SHP77 treated with DMSO at 0.1 percent for 48 hours (cell line): Measurements from ENCODE around the gene MRPS14.

Experiments used
- DNase-seq: peaks from one replicate; lab custom pipeline; 2025; lab: John Stamatoyannopoulos, UW

MRPS14 gene

DNA sequence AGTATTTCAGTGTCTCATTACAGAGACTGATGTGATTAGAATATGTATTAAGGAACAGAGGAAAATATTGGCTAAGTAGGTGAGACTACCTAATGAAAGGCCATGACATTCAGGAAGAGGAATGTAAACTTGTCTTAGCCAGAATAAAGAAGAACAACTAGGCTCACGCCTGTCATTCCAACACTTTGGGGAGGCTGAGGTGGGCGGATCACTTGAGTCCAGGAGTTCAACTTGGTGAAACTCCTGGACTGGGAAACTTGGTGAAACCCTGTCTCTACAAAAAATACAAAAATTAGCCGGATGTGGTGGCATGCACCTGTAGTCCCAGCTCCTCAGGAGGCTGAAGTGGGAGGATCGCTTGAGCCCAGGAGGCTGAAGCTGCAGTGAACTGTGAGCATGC is 38.3 kb downstream of the MRPS14 start:
- DNase-seq, result no peak

GRCh38 chr1:174982971-174983689 is 40.1 kb downstream of the MRPS14 start:
- no peak for DNase-seq

GRCh38 chr1:174976436-174977108 is 46.7 kb downstream of the MRPS14 start:
- DNase-seq, result no peak

GRCh38 chr1:174975764-174976163 is 47.5 kb downstream of the MRPS14 start:
- no peak for DNase-seq

GRCh38 chr1:174974711-174975119 is 48.5 kb downstream of the MRPS14 start:
- no peak for DNase-seq

GRCh38 chr1:174971902-174972301 is 51.3 kb downstream of the MRPS14 start:
- DNase-seq, result no peak

DNA sequence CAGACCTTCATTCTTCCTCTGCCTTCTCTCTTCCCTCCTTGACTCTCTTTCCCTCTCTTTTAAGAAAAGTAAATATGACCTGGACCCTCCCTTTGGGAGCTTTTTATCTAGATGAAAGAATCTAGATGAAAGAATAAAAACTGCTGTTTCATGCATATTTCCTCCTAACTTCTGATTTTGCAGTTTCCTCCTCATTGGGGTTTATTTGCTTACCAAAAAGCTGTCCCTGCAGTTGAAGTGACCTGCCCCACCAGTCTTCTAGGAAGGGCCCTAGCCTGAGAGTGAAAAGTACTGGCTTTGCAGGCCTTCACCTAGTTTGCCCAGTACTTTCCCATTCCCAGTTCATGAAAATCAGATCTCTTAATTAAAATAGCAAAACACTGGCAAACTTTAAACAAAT is 51.8 kb downstream of the MRPS14 start:
- no peak for DNase-seq

DNA sequence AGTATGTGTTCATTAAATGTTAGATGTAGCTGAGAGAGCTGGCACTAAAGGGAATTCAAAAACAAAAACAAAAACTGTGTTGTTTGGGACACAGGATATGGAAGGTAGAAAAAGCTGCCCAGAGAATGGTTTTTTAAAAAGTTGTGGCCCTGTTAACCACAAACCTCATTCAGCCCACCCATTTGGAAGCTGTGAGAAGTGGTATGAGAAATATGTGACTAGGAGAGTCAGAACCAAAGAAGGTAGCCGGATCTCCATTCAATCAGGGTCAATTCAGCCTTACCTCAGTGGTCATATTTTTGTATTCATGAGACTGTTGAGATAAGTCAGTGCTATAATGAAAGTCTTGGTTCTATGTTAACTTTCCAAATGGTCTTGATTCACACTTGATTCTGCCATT is 53.2 kb downstream of the MRPS14 start:
- no peak for DNase-seq

DNA sequence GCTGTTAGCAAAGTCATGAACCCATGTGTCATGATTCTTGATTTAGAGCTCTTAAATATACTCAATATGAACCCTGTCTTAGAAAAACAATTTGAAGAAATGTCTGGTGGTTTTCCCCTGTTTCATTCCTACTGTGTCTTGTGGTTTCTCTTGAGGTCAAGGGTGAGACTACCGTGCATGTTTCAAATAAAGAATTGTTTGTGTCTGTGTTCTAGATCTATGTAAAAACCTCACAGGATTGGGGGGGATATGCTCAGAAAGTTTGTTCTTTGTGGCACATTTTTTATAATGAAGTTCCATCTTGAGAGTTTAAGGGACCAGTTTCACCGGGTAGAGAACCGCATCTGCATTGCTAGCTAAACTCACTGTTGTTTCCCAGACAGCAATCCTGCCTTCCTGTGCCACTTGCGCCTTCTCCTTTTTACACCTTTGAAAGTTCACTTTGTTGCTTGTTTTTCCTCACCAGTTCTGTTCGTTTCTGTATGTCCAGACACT is 54.4 kb downstream of the MRPS14 start:
- no peak for DNase-seq

DNA sequence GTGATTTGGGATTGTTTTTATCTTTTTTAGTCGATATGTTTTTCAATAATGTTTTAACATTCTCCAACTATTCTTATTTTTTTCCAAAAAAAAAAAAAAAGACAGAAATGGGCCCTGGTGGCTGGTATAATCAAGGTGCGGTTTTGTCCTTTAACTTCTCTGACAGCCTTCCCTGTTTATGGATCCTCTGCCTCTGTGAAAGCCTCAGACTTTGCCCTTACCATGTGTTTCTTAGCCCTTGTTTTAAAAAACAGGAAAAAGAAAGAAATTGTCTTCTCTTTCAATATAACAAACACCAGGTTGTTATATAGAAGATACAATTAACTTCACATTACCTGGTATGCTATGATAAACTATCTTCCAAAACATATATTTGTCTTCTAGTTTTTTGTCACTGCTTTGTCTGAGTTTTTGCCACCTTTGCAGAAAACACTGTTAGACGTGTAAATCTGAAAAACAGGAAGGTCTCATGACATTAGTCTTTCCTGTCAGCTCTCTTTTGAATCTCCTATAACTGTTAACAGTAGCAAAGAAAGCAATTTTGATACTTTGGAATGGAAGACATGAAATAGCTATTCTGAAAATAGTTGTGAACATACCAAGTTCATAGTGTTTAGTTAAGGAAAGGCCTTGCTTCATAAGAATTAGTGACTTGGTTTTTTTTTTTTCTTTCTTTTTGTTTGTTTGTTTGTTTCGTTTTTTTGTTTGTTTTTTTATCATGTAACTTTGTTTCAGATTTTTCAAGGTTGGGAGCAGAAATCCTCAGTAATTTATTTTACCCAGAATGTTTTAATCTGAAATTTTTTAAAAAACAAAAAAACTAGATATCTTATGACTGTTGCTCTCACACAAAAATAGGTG is 55.1 kb downstream of the MRPS14 start:
- no peak for DNase-seq

DNA sequence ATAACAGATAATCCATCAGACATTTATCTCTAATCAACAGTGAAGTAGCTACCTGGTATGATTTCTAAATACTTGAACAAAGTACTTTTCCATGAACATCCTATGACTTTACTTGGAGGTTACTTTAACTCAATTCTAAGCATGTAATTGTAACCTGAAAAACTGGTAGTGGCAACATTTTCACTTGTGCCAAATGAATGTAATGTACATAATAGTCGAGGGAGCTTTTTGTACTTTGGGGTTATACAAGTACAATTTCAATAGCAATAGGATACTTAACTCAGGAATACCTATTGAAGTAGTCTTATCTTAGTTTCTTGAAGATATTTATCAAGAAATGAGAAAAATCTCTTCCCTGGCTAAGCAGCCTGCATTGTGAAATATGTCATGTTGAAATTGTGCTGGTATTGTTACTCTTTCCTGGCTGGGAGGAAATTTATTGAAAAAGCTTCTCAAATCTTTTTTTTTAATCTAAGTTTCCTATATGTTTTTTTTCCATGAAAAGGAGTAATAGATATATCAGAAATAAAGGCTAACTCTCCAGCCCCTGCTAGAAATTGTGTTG is 57.1 kb downstream of the MRPS14 start:
- DNase-seq, result no peak

GRCh38 chr1:174965362-174966007 is 57.7 kb downstream of the MRPS14 start:
- DNase-seq, result no peak

DNA sequence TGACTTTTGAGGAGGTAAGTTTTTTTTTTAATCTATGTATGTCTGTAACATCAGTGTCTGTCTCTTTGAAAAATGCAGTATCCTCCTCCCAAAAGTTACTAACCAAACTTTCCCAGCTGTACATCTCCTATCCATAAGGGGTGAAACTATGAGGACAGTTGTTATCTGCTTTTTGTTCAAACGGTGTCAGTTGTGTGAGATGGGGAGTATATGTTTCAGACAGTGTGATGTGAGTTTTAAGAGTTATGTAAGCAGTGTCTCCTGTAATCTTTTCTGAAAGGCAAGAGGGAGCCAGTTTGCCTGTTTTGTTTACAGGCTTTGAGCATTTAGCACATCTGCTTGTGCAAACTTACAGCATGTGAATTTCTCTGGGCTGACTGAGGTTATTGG is 58.3 kb downstream of the MRPS14 start:
- no peak for DNase-seq

DNA sequence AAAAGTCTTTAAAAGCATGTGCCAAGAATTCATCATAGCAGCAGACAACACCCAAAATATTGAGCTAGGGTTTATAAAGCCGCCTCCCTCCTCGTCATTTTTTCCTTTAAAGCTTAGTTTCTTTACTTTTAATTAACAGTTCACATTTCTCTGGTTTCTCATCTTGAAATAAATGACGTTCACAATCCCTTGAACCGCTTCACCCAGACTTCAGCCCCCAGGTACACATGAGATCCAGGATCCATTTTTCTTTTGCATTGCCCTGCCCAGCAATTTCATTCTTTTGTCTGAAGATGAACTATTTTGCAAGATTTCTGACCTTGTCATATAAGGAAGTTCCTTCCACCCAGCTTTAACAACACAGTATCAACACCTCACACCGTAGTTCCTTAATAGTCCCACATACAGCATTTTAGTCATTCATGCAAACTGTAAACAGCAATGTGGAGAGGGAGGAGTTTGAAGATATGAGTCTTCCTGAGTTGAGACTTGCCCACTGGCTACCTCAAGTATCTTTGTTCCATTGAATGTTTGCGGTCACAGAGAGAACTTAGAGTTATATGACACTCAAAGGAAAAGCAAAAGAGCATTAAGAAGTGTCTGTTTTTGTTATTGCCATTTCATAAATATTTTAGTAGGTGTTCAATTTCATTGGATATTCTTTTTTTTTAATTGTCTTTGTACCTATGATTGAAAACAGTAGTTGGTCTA is 58.8 kb downstream of the MRPS14 start:
- DNase-seq, result no peak

DNA sequence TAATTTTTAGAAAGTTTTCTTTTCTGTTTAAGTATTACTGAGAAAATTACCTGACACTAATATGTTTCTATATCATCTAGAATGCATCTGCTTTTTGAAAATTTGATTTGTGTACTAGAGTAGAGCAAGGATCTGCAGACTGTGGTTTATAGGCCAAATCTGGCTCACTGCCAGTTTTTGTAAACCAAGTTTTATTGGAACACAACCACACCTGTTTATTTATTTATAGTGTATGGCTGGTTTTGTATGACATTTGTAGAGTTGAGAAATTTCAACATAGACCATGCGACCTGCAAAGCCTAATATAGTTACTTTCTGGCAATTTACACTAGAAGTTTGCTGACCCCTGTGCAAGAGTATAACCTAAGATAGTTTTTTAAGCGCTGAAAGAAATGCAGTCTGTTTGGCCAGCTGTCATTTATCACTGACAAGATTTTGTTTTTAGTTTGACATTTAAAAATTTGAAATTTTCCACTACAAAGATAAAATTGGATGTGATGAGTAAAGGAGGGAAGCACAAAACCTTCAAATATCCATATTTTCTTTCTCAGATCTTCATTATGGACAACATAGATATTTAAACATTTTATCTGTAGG is 59.6 kb downstream of the MRPS14 start:
- peak; percentile 7 for DNase-seq
